Fibroblast of skin of left quadriceps (primary cell): ENCODE results near the gene TACC3.
A peak's percentile ranks its signal among the peaks of the same experiment; 100 is the strongest.

ENCODE experiments used
- DNase-seq, 2 experiments: peaks; one replicate each; pipeline ENCODE4 v3.0.0-alpha.2; 2013; ENCODE audit warnings: low read depth in 2 of 2

Gene TACC3

DNA sequence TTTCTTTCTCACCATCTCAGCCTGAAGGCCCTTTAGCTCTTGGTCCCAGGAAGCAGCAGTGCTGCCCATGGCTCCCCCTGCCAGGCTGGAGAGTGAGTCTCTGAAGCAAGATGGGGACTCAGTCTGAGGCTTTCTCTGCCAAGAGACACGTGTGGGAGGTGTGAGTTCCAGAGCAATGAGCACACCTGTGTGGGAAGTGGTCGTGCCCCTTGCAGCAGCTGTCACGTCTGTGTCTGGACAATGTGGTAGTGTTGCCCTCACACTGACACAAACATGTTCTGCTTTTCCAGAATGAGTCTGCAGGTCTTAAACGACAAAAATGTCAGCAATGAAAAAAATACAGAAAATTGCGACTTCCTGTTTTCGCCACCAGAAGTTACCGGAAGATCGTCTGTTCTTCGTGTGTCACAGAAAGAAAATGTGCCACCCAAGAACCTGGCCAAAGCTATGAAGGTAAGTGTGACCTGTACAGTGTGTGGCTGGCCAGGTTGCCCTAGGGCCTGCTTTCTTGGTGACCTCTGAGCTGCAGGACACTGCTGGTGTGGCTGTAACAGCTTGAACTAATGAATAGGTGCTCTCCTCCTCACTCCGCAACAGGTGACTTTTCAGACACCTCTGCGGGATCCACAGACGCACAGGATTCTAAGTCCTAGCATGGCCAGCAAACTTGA is 1.9 kb downstream of the TACC3 start:
- no peak for DNase-seq

DNA sequence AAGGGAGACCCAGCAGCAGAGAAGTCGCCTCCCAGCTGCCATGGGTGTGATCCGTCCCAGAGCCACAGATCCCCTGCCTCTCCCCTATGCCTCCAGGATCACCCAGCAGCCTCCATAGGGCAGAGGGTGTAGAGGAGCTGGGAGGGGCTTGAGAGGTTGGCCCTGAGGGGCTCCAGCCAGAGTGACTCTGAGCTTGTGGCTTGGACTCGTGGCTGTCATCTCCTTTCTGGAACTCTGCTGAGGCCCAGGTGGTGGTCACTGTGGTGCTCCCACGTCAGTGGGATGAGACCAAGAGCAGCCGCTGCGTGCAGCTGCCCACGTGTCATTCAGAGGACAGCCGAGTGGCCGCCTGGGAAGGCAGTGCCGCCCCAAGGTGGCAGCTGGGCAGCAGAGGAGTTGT is 4.2 kb downstream of the TACC3 start:
- no peak for DNase-seq

DNA sequence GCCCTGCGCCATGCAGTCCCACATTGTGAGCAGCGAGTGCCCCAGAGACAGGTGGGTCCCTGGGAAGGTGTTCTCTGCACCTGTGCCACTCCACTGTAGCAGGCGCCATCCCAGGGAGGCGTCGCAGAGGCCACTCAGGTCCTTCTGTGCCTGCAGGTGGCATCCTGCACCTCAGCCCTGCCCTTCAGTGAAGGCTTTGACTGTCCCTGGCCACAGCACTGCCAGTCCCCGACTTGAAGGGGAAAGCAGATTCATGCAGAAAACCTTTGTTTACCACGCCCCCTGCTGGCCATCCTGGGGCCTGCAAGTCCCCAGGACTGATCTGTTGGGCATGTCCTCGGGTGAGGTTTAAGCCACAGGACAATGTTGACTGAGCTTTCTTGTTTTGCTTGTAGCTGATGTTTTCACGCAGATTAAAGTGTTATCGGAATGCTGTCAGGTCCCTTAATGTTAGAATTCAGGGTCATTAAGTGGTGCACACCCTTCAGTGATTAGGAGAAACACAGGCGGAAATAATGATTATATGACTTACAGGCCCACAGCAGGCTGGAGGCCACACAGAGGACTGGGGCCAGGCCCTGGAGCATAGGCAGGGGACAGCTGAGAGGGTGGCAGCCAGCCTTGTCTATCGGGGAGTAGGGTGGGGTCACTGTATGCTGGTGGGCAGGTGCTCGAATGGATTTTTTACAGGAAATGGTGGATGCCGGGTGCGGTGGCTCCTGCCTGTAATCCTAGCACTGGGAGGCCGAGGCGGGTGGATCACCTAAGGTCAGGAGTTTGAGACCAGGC is 5.0 kb downstream of the TACC3 start:
- peak; percentile 54 to 58 for DNase-seq

DNA sequence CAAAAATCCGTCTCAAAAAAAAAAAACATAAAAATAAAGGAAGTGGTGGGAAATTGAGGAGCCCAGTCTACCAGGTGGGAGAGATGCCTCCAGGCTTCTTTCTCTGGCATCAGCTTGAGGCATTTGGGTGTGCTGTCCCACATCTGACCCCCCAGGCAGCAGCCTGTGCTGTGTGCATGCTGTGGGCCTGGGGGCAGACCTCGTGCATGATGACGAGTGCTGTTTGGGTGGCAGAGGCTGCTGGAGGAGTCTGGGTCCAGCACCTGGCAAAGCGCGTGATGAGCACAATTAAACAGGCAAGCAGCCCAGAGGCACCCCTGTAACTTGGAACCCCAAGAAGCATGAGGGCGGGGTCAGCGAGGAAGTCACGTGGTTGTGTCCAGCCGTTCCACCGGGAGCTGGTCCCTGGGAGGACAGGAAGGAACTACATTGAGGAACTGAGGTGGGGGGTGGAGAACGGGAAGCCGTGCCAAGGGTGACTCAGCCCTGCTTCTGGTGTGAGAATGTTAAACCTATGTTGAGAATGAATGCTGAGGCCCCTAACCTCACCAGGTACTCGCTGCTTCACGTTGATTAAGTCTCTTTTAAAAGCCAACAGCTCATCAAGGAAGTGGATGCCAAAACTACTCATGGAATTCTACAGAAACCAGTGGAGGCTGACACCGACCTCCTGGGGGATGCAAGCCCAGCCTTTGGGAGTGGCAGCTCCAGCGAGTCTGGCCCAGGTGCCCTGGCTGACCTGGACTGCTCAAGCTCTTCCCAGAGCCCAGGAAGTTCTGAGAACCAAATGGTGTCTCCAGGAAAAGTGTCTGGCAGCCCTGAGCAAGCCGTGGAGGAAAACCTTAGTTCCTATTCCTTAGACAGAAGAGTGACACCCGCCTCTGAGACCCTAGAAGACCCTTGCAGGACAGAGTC is 6.1 kb downstream of the TACC3 start:
- DNase-seq, result no peak

DNA sequence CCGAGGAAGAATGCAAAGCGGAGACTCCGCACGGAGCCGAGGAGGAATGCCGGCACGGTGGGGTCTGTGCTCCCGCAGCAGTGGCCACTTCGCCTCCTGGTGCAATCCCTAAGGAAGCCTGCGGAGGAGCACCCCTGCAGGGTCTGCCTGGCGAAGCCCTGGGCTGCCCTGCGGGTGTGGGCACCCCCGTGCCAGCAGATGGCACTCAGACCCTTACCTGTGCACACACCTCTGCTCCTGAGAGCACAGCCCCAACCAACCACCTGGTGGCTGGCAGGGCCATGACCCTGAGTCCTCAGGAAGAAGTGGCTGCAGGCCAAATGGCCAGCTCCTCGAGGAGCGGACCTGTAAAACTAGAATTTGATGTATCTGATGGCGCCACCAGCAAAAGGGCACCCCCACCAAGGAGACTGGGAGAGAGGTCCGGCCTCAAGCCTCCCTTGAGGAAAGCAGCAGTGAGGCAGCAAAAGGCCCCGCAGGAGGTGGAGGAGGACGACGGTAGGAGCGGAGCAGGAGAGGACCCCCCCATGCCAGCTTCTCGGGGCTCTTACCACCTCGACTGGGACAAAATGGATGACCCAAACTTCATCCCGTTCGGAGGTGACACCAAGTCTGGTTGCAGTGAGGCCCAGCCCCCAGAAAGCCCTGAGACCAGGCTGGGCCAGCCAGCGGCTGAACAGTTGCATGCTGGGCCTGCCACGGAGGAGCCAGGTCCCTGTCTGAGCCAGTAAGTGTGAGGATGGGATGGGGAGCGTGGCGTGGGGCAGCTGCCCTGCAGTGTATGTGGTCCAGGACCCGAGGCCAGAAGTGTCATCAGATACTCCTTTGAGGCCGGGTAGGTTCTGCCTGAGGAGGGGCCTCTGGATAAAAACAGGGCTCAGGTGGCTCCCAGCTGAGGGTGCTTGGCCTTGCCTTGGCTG is 7.0 kb downstream of the TACC3 start:
- DNase-seq, result no peak

DNA sequence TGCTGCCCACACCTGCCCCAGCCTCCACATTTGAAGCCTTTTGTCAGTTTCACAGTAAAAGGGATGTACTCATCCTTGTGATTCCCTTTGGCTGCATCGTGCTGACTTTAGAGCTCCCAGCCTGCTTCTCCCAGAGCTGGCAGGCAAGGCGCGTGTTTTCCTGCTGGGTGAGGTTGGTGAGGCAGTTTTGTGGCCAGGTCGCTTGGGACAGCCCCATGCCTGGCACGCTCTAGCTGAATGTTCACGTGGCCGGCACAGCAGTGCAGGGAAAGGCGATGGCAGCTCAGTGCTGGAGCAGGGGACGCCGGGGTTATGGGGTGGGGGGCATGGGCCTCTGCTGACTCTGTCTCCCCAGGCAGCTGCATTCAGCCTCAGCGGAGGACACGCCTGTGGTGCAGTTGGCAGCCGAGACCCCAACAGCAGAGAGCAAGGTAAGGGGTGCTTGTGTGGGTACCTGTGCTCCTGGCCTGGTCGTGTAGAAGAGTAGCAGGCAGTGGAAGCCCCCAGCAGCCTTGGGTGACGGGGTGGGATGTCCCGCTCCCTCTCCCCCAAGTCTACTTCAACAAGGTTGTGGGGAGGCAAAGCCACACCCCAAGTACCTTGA is 9.3 kb downstream of the TACC3 start:
- DNase-seq, result no peak

DNA sequence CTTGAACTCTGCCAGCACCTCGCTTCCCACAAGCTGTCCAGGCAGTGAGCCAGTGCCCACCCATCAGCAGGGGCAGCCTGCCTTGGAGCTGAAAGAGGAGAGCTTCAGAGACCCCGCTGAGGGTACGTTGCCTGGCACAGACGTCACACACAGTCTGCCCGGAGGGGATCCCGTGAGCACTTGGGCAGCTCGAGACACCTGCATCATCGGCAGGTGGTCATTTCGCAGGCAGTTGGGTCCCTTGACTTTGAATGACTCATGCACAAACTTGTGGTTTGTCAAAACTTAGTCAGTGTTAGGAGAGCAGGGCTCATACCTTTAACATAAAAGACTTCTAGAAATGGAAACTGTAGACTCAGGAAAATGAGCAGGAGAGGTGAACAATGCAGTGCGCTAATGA is 9.9 kb downstream of the TACC3 start:
- DNase-seq, result no peak

DNA sequence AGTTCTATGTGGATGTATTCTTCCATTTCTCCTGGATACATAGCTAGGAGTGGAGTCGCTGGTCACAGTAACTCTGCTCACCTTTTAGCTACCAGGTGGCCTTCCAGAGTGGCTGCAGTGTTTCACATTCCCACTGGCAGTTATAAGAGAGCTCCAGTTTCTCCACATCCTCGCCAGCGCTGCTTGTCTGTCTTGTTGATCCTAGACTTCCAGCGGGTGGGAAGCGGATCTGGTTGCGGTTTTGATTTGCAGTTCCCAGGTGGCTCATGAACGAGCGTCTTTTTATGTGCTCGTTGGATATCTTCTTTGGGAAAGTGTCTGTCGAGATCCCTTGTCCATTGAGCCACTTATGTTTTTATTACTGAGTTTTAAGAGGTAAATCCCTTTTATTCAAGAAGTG is 11.6 kb downstream of the TACC3 start:
- no peak for DNase-seq

DNA sequence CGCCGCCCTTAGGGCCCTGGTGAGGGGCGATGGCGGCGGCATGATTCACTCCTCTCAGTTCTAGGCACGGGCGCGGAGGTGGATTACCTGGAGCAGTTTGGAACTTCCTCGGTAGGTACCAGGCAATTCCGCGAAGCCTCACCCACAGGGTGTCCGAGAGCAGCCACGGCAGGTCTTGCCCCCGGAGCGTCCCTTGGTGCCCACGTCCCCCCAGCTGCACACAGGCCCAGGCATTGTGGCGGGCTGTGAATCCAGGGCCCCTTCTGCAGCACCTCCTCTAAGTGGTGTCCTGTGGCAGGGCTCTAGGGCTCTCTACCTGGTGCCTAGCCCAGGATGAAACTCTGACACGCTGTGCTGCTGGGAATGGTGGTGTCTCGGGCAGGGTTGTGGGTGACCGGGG is 13.9 kb downstream of the TACC3 start:
- no peak for DNase-seq

DNA sequence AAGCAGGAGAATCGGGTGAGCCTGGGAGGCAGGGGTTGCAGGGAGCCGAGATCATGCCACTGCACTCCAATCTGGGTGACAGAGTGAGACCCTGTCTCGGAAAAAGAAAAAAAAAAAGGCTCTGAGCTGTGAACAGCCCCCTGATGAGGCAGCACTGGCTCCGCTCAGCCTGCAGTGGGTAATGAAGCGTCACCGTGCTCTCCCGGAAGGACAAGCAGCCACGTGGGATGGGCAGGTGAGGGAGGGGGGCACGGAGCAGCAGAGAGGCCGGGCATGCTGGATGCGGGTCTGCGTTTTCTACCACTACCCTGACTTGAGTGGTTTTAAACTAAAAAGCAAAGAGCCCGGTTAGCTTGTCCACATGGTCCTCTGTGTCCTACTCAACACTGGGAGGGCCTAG is 15.5 kb downstream of the TACC3 start:
- DNase-seq, result no peak

DNA sequence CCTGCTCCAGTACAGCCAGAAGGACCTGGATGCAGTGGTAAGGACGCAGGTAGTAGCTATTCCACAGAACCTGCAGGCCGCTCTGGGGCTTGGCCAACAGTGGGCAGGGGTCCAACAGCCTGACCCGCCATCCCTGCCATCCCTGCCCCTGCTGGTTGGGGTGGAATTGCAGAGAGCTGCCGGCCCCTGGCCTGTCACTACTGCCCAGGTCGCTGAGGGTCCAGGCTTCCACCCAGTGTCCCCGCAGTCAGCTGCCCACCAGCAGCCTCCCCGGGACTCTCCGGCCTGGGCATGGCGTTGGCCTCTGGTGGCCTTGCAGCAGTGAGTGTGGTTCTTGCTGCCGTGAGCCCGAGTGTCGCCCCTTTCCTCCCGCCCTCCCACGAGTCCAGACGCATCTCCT is 16.3 kb downstream of the TACC3 start:
- no peak for DNase-seq

DNA sequence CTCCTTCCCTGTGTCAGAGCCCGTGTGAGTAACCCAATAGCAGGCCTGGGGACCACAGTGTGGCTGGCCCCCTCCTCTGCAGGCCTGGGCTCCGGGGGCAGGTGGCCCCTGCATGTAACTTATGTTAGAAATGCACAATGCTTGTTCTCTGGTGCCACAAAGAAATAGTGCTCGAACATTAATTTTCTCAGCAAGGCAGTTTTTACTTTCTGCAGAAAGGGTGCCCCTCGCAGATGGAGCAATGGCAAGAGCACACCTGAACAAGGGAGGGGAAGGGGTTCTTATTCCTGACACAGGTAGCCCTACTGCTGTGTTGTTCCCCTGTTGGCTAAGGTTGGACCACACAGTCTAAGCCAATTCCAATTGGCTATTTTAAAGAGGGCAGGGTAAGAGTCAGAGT is 17.1 kb downstream of the TACC3 start:
- no peak for DNase-seq

DNA sequence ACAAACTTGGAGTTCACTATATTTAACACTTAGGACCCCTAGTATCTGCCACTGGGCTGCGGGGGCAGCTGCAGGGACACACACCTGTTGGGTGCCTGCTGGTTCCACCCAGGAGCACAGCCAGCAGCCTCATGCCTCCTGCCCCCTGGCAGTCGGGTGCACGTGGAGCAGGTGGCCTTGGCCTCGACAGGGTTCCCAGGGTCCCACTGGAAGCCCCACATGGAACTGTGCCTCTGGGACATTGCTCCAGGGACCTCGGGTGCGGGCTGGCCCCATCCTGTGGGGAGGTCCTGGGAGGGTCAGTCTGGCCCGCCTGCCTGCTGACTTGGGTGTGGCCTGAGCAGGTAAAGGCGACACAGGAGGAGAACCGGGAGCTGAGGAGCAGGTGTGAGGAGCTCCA is 18.0 kb downstream of the TACC3 start:
- DNase-seq, result no peak

DNA sequence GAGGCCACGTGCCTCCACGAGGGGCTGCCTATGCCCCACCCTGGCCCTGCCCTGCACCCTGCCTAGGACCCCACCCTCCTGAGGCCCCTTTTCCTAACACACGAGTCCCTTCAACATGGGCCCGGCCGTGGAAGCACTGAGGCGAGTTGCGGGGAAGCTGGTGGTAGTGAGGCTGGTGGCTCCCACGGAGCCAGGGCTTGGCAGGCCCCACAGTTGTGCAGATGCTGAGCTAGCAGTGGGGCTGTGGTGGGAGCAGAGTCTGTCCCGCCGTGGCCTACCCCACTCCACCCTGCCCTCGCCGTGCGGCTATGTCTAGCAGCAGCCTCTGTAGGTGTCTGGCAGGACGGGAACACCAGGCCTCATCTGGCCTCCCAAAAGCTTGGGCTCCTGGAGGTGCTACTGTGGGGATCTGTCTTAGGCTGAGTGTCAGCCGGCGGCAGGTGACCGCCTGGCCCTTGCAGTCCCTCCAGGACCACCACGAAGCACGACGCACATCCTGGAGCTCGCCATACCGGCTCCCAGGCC is 18.8 kb downstream of the TACC3 start:
- no peak for DNase-seq

DNA sequence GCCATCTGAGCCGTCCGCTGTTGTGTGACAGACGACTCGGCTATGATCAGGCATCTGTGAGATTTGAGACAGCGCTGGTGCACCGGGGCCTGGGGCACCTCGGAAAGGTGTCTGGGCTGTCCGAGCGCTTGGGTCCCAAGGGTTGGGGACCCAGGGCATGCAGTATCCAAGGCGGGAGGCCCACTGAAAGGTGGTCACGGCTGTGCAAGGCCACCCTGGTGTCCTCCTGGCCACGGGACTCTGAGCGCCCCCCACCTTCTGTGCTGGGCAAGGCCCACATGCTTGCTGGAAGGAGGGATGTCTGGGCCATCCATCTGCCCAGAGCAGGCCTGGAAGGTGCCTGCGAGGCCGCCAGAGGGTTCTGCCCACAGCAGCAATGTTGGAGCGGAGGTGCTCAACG is 19.9 kb downstream of the TACC3 start:
- DNase-seq, result no peak

DNA sequence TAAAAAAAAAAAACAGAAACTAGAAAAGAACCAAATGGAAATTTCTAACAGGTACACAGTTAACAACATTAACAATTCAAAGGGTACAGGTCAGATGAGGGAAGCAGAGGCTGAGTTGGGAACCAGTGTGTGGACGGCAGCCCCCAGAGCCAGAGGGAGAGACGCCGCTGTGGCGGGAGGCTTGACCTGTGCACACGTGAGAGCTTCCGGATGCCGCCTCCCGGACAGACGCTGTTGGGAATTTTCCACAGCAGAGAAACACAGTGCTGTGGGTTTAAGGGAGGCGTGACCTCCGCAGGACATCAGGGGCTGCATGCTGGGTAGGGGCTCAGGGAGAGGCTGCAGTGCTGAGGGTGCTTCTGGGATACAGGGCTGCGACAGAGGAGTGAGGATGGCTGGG is 22.2 kb downstream of the TACC3 start:
- no peak for DNase-seq

DNA sequence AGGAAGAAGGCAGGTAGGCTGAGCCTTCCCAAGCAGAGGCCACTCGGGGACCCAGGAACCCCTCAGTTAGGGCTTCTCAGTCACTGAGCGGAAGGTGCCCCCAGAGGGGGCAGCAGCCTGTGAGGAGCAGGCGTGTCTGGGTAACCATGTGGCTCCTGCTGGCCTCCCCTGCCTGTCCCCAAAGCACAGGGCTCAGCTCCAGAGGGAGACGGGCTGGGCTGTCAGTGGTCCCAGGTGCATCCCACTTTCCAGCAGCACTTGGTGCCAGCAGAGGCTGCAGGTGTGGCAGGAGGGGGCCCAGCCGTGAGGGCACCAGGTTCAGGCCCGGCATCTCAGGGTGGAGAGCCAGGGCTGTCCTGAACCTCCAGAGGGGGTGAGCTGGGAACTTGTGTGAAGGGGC is 22.7 kb downstream of the TACC3 start:
- no peak for DNase-seq

DNA sequence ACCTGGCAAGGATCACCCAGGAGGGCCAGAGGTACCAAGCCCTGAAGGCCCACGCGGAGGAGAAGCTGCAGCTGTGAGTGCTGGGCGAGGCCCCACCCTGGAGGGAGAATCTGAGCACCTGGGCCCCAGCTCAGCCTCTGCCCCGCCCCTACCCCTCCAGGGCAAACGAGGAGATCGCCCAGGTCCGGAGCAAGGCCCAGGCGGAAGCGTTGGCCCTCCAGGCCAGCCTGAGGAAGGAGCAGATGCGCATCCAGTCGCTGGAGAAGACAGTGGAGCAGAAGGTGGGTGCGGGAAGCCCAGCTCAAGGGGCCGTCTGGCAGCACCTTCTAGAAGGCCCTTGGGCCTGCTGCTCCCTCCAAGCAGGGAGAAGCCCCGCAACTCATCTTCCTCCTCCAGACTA is 23.2 kb downstream of the TACC3 start:
- no peak for DNase-seq

DNA sequence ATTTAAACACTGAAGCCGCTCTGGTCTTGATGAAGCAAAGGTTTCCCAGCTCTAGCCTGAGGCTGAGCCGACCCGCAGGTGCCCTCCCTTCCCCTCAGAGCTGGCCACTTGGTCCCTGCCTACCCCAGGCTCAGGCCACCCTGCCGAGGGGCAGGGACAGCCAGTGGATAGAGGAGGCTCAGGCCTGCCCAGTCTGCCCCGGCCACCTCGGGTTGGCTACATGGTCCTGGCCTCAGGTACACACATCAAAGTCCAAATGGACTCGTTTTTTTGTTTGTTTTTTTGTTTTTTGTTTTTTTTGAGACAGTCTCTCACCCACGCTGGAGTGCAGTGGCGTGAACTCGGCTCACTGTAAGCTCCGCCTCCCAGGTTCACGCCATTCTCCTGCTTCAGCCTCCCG is 23.8 kb downstream of the TACC3 start:
- no peak for DNase-seq

DNA sequence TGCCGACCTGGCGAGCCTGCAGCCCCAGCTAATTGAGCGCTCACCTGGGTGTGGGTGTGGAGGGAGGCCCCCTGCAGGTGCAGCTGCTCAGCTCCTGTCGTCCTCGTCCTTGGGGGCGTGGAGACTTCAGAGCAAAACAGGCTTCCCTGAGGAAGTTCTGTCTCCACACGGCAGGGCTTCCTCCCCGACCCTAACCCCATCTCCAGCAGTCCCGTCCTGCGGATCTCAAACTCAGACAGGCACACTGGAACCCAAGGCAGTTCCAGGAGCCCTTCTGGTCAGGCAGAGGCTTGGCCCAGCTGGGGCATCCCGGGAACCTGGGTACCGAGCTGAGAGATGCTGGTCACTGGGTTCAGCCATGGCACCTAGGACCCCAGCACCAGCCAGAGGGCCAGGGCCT is 24.4 kb downstream of the TACC3 start:
- no peak for DNase-seq

DNA sequence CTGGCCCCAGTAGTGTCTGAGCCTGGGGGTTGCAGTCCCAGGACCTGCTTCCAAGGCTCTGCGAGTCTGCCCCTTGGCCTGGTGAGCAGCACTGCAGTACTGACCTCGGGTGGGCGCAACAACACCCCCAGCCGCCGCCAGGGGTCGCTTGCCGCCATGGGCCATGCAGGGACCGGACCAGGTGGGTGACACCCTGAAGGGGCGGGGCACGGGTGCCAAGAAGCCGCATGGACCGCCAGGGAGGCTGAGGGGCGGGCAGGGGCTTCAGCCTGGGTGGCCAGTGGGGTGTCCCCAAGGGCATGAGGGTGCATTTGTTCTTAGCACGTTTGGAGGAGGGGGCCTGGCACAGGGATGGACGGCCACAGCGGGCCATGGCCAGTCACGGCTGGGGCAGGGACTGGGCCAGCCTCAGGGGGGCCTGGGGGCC is 25.0 kb downstream of the TACC3 start:
- DNase-seq, result peak in 1 of 2 experiments; percentile 18
